GM12878 (cell line): Measurements from ENCODE around the gene CISD2.
"Not testable (repeated sequence)": the region's sequence is repeated elsewhere in the genome, so short reads cannot be mapped to it uniquely, and the experiment has no call there.

Experiments
- CTCF ChIP-seq, 3 experiments: IDR thresholded peaks in 2 of 3; conservative IDR thresholded peaks in 1 of 3; 2 replicates each; pipeline ENCODE4 v1.5.1; 2011; ENCODE audit warnings: low read depth in 3 of 3, low read length in 3 of 3, mild to moderate bottlenecking in 3 of 3, control low read depth in 2 of 3, moderate library complexity in 2 of 3, inconsistent platforms in 1 of 3, mixed read lengths in 1 of 3; ENCODE audit not compliant: control insufficient read depth in 2 of 3, insufficient read depth in 1 of 3; ENCODE audit errors: extremely low read depth in 1 of 3
- NRF1 ChIP-seq: conservative IDR thresholded peaks from 2 replicates; pipeline ENCODE4 v1.6.1; 2011; ENCODE audit warnings: mild to moderate bottlenecking, low read depth, low read length, improper control_type of control experiment
- REST ChIP-seq: IDR thresholded peaks from 2 replicates; pipeline ENCODE4 v1.6.1; 2012; ENCODE audit warnings: mild to moderate bottlenecking, low read depth, low read length
- TF ChIP-seq, protein P1 (sequence below): IDR thresholded peaks from 2 replicates; pipeline ENCODE4 v1.6.1; 2011; ENCODE audit warnings: borderline replicate concordance, low read depth, mild to moderate bottlenecking, moderate library complexity, low read length; ENCODE audit not compliant: insufficient read depth, poor library complexity, severe bottlenecking
- TF ChIP-seq, protein P2 (sequence below): IDR thresholded peaks from 2 replicates; pipeline ENCODE4 v1.6.1; 2012; ENCODE audit warnings: low read length, inconsistent platforms
- TF ChIP-seq, protein P3 (sequence below): fragments of 450-650 bp; IDR thresholded peaks from 2 replicates; pipeline ENCODE4 v1.6.1; 2017; ENCODE audit warnings: antibody characterized with exemption, mild to moderate bottlenecking, moderate library complexity

GRCh38 chr4:102865327-102865726, 3.5 kb upstream of the CISD2 start:
- not testable (repeated sequence) for TF ChIP-seq REST; CTCF (IDR thresholded peaks at IDR 0.05 in 2 of 3, conservative IDR thresholded peaks at IDR 0.05 in 1 of 3; ENCODE audit: control insufficient read depth in 2 of 3, extremely low read depth in 1 of 3, insufficient read depth in 1 of 3, low read depth in 3 of 3, low read length in 3 of 3); NRF1
- TF ChIP-seq, protein P1, sequence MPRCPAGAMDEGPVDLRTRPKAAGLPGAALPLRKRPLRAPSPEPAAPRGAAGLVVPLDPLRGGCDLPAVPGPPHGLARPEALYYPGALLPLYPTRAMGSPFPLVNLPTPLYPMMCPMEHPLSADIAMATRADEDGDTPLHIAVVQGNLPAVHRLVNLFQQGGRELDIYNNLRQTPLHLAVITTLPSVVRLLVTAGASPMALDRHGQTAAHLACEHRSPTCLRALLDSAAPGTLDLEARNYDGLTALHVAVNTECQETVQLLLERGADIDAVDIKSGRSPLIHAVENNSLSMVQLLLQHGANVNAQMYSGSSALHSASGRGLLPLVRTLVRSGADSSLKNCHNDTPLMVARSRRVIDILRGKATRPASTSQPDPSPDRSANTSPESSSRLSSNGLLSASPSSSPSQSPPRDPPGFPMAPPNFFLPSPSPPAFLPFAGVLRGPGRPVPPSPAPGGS: not testable (repeated sequence)
- TF ChIP-seq, protein P2, sequence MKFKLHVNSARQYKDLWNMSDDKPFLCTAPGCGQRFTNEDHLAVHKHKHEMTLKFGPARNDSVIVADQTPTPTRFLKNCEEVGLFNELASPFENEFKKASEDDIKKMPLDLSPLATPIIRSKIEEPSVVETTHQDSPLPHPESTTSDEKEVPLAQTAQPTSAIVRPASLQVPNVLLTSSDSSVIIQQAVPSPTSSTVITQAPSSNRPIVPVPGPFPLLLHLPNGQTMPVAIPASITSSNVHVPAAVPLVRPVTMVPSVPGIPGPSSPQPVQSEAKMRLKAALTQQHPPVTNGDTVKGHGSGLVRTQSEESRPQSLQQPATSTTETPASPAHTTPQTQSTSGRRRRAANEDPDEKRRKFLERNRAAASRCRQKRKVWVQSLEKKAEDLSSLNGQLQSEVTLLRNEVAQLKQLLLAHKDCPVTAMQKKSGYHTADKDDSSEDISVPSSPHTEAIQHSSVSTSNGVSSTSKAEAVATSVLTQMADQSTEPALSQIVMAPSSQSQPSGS: not testable (repeated sequence)
- TF ChIP-seq, protein P3, sequence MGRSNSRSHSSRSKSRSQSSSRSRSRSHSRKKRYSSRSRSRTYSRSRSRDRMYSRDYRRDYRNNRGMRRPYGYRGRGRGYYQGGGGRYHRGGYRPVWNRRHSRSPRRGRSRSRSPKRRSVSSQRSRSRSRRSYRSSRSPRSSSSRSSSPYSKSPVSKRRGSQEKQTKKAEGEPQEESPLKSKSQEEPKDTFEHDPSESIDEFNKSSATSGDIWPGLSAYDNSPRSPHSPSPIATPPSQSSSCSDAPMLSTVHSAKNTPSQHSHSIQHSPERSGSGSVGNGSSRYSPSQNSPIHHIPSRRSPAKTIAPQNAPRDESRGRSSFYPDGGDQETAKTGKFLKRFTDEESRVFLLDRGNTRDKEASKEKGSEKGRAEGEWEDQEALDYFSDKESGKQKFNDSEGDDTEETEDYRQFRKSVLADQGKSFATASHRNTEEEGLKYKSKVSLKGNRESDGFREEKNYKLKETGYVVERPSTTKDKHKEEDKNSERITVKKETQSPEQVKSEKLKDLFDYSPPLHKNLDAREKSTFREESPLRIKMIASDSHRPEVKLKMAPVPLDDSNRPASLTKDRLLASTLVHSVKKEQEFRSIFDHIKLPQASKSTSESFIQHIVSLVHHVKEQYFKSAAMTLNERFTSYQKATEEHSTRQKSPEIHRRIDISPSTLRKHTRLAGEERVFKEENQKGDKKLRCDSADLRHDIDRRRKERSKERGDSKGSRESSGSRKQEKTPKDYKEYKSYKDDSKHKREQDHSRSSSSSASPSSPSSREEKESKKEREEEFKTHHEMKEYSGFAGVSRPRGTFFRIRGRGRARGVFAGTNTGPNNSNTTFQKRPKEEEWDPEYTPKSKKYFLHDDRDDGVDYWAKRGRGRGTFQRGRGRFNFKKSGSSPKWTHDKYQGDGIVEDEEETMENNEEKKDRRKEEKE: not testable (repeated sequence)
